ENCODE results near the gene ARCN1. TPM values are rescaled to one million over a fixed set of nuclear protein-coding genes. Genes with fewer than 3 reads are reported as not detected.

The ARCN1 gene
- total and polyA plus RNA-seq, 2 donors (not counting 1 experiment from before 2014, with no cell fraction given), result 42.9 to 83.2 TPM

DNA sequence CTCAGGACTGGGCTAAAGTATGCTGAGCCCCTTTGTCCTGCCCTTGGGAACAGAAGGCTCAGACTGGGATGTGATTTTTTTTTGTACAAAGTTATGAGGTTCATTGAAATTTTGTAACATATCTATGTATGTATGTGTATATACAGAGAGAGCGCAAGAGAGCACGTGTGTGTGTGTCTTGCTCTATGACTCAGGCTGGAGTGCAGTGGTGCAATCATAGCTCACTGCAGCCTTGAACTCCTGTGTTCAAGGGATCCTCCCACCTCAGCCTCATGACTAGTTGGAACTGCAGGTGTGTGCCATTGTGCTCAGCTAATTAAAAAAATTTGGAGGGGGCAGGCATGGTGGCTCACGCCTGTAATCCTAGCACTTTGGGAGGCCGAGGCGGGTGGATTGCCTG lies 35.5 kb upstream of the ARCN1 start:
- Mint-ChIP-seq H3K27me3 (no peaks in the 10 kb centered on the region), H3K9me3 (ENCODE audit: insufficient read depth) (no peaks in the 10 kb centered on the region), H3K4me3 (no peak overlapping the region), H3K4me1 (peaks cover 4% of the 10 kb centered on the region), H3K27ac (no peak overlapping the region)
- Histone ChIP-seq H3K4me2 (replicated peaks; ENCODE audit: low read depth, low read length, poor library complexity, severe bottlenecking) (no peak overlapping the region), H3K9me3 (ENCODE audit: control extremely low read depth in 1 of 3, control insufficient read depth in 2 of 3, insufficient read depth in 1 of 3, low read length in 2 of 3) (no peaks in the 10 kb centered on the region), H4K20me1 (ENCODE audit: control insufficient read depth, insufficient read depth, low read length, poor library complexity, severe bottlenecking) (no peaks in the 10 kb centered on the region), H3K4me1 (ENCODE audit: control insufficient read depth in 2 of 2, insufficient read depth in 2 of 2, low read length in 2 of 2) (peaks cover 2 to 3% of the 10 kb centered on the region in 2 donors), H3K9ac (ENCODE audit: low read length) (no peak overlapping the region), H3K36me3 (replicated peaks in 1 of 2; ENCODE audit: control extremely low read depth in 1 of 2, control insufficient read depth in 1 of 2, extremely low read depth in 1 of 2, insufficient read depth in 2 of 2, low read length in 1 of 2) (no peaks in the 10 kb centered on the region), H2AFZ (ENCODE audit: insufficient read depth, low read depth, low read length, poor library complexity, severe bottlenecking) (no peak overlapping the region), H3K27ac (ENCODE audit: low read length in 2 of 2) (no peak overlapping the region), H3K27me3 (replicated peaks in 1 of 4; ENCODE audit: control extremely low read depth in 1 of 4, control insufficient read depth in 3 of 4, insufficient read depth in 4 of 4, low read length in 3 of 4) (no peaks in the 10 kb centered on the region), H3K4me3 (ENCODE audit: control extremely low read depth in 1 of 5, extremely low read depth in 1 of 5, insufficient read depth in 1 of 5, low read depth in 2 of 5, low read length in 4 of 5) (no peak overlapping the region), H3K79me2 (ENCODE audit: control insufficient read depth, insufficient read depth, low read length) (no peaks in the 10 kb centered on the region)
- intact Hi-C loops (cut with micrococcal nuclease), result no loop called here
- 100% methylated on average over 3 of the region's 5 CpGs for WGBS (ENCODE audit: insufficient coverage)
- ChIA-PET CTCF (no interaction called here), POLR2A (no interaction called here)
- TF ChIP-seq, protein P1, sequence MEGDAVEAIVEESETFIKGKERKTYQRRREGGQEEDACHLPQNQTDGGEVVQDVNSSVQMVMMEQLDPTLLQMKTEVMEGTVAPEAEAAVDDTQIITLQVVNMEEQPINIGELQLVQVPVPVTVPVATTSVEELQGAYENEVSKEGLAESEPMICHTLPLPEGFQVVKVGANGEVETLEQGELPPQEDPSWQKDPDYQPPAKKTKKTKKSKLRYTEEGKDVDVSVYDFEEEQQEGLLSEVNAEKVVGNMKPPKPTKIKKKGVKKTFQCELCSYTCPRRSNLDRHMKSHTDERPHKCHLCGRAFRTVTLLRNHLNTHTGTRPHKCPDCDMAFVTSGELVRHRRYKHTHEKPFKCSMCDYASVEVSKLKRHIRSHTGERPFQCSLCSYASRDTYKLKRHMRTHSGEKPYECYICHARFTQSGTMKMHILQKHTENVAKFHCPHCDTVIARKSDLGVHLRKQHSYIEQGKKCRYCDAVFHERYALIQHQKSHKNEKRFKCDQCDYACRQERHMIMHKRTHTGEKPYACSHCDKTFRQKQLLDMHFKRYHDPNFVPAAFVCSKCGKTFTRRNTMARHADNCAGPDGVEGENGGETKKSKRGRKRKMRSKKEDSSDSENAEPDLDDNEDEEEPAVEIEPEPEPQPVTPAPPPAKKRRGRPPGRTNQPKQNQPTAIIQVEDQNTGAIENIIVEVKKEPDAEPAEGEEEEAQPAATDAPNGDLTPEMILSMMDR (IDR thresholded peaks at IDR 0.05), result no peak
- TF ChIP-seq EZH2 (IDR thresholded peaks at IDR 0.05; ENCODE audit: borderline replicate concordance, insufficient read depth, low read depth, low read length, poor library complexity, severe bottlenecking), result no peak
- DNase-seq (no peak), ATAC-seq (ENCODE audit: low read depth) (no peak)

DNA sequence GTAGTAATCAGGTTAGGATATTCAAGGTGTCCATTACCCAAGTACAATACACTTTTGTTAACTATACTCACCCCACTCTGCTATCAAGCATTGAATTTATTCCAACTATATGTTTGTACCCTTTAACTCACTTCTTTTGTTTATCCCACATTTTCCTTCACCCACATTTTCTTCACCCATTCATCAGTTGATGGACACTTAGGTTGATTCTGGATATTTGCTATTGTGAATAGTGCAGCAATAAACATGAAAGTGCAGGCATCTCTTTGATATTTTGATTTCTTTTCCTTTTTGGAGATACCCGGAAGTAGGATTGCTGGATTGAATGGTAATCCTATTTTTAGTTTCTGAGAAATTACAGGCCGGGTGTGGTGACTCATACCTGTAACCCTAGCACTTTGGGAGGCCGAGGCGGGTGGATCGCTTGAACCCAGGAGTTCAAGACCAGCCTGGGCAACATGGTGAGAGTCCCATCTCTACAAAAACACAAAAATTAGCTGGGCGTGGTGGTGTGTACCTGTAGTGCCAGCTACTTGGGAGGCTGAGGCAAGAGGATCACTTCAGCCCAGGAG lies 34.7 kb upstream of the ARCN1 start:
- Histone ChIP-seq H3K27me3 (replicated peaks in 1 of 4; ENCODE audit: control extremely low read depth in 1 of 4, control insufficient read depth in 3 of 4, insufficient read depth in 4 of 4, low read length in 3 of 4) (no peaks in the 10 kb centered on the region), H3K4me1 (ENCODE audit: control insufficient read depth in 2 of 2, insufficient read depth in 2 of 2, low read length in 2 of 2) (no peaks in the 10 kb centered on the region), H2AFZ (ENCODE audit: insufficient read depth, low read depth, low read length, poor library complexity, severe bottlenecking) (no peak overlapping the region), H3K36me3 (replicated peaks in 1 of 2; ENCODE audit: control extremely low read depth in 1 of 2, control insufficient read depth in 1 of 2, extremely low read depth in 1 of 2, insufficient read depth in 2 of 2, low read length in 1 of 2) (no peaks in the 10 kb centered on the region), H4K20me1 (ENCODE audit: control insufficient read depth, insufficient read depth, low read length, poor library complexity, severe bottlenecking) (no peaks in the 10 kb centered on the region), H3K9ac (ENCODE audit: low read length) (no peak overlapping the region), H3K27ac (ENCODE audit: low read length in 2 of 2) (no peak overlapping the region), H3K79me2 (ENCODE audit: control insufficient read depth, insufficient read depth, low read length) (no peaks in the 10 kb centered on the region), H3K4me2 (replicated peaks; ENCODE audit: low read depth, low read length, poor library complexity, severe bottlenecking) (no peak overlapping the region), H3K4me3 (ENCODE audit: control extremely low read depth in 1 of 5, extremely low read depth in 1 of 5, insufficient read depth in 1 of 5, low read depth in 2 of 5, low read length in 4 of 5) (no peak overlapping the region), H3K9me3 (ENCODE audit: control extremely low read depth in 1 of 3, control insufficient read depth in 2 of 3, insufficient read depth in 1 of 3, low read length in 2 of 3) (no peaks in the 10 kb centered on the region)
- intact Hi-C loops (cut with micrococcal nuclease), result no loop called here
- ATAC-seq (ENCODE audit: low read depth), result no peak
- TF ChIP-seq EZH2 (IDR thresholded peaks at IDR 0.05; ENCODE audit: borderline replicate concordance, insufficient read depth, low read depth, low read length, poor library complexity, severe bottlenecking), result no peak
- TF ChIP-seq, protein P1 (IDR thresholded peaks at IDR 0.05), result no peak
- WGBS (ENCODE audit: insufficient coverage), result 100% methylated on average over 1 of the region's 6 CpGs
- H3K4me3 Mint-ChIP-seq, result no peak overlapping the region
- ChIA-PET POLR2A (no interaction called here), CTCF (no interaction called here)
- DNase-seq, result no peak
- H3K4me1 Mint-ChIP-seq, result no peaks in the 10 kb centered on the region
- H3K27ac Mint-ChIP-seq, result no peak overlapping the region
- H3K9me3 Mint-ChIP-seq (ENCODE audit: insufficient read depth), result no peaks in the 10 kb centered on the region
- no peaks in the 10 kb centered on the region for H3K27me3 Mint-ChIP-seq

Data from B cell (primary cell).